ENCODE results near the gene LPAR5. TPM values are rescaled to one million over a fixed set of nuclear protein-coding genes. Genes with fewer than 3 reads are reported as not detected.

Gene LPAR5
- total RNA-seq, 1 experiment from 2014 or later: 2.5 TPM

- no peak for DNase-seq
- Mint-ChIP-seq H3K4me1 (ENCODE audit: low read depth, unreplicated experiment) (peaks cover 36% of the 10 kb centered on the region), H3K36me3 (ENCODE audit: insufficient read depth, unreplicated experiment) (peaks cover 8% of the 10 kb centered on the region), H3K4me3 (ENCODE audit: low read depth, unreplicated experiment) (no peak overlapping the region), H3K9me3 (ENCODE audit: low read depth, unreplicated experiment) (no peaks in the 10 kb centered on the region), H3K27ac (ENCODE audit: unreplicated experiment) (no peak overlapping the region), H3K27me3 (ENCODE audit: unreplicated experiment) (no peaks in the 10 kb centered on the region)
- BruUV-seq (replicated peaks): no TSS peak
- CTCF ChIA-PET: interaction anchor here (0.7 to 0.8 kb wide), 2 partner anchors 13 to 158 kb away, joined by 4 to 6 read pairs; no protein-coding TSS in a partner anchor
- intact Hi-C loops (cut with micrococcal nuclease; ENCODE audit: unreplicated experiment): no loop called here
- TF ChIP-seq CTCF (IDR thresholded peaks at IDR 0.05; ENCODE audit: unreplicated experiment): no peak
Measured at GRCh38 chr12:6608592-6609281, 27.0 kb downstream of the LPAR5 start.

- H3K27ac Mint-ChIP-seq (ENCODE audit: unreplicated experiment): no peak overlapping the region
- no peak for TF ChIP-seq CTCF (IDR thresholded peaks at IDR 0.05; ENCODE audit: unreplicated experiment)
- H3K36me3 Mint-ChIP-seq (ENCODE audit: insufficient read depth, unreplicated experiment): peaks cover 10% of the 10 kb centered on the region
- CTCF ChIA-PET: interaction anchor here (0.7 to 0.8 kb wide), 2 partner anchors 14 to 158 kb away, joined by 4 to 6 read pairs; no protein-coding TSS in a partner anchor
- H3K4me3 Mint-ChIP-seq (ENCODE audit: low read depth, unreplicated experiment): no peak overlapping the region
- BruUV-seq (replicated peaks): no TSS peak
- H3K4me1 Mint-ChIP-seq (ENCODE audit: low read depth, unreplicated experiment): peaks cover 36% of the 10 kb centered on the region
- no peaks in the 10 kb centered on the region for H3K27me3 Mint-ChIP-seq (ENCODE audit: unreplicated experiment)
- intact Hi-C loops (cut with micrococcal nuclease; ENCODE audit: unreplicated experiment): no loop called here
- no peaks in the 10 kb centered on the region for H3K9me3 Mint-ChIP-seq (ENCODE audit: low read depth, unreplicated experiment)
- DNase-seq: peak; percentile 62
Measured at GRCh38 chr12:6607751-6608591, 27.8 kb downstream of the LPAR5 start.

- intact Hi-C loops (cut with micrococcal nuclease; ENCODE audit: unreplicated experiment): no loop called here
Measured at GRCh38 chr12:6606331-6607131, 29.2 kb downstream of the LPAR5 start.

More at GRCh38 chr12:6606331-6607131, 29.2 kb downstream of the LPAR5 start:
- CTCF ChIA-PET: no interaction called here
- BruUV-seq (replicated peaks): no TSS peak
- Mint-ChIP-seq H3K36me3 (ENCODE audit: insufficient read depth, unreplicated experiment) (peaks cover 16% of the 10 kb centered on the region), H3K27ac (ENCODE audit: unreplicated experiment) (peak overlapping the region; percentile 53), H3K27me3 (ENCODE audit: unreplicated experiment) (no peaks in the 10 kb centered on the region), H3K4me1 (ENCODE audit: low read depth, unreplicated experiment) (peaks cover 35% of the 10 kb centered on the region), H3K9me3 (ENCODE audit: low read depth, unreplicated experiment) (no peaks in the 10 kb centered on the region), H3K4me3 (ENCODE audit: low read depth, unreplicated experiment) (no peak overlapping the region)
- DNase-seq: peak; percentile 42
- TF ChIP-seq CTCF (IDR thresholded peaks at IDR 0.05; ENCODE audit: unreplicated experiment): no peak
